ENCODE data around the gene ACOX3.

Gene ACOX3

GRCh38 chr4:8323947-8324555 is 116.5 kb downstream of the ACOX3 start:
- TF ChIP-seq GATA1 (IDR thresholded peaks at IDR 0.05; ENCODE audit: low read depth, low read length) (no peak), POLR2A (IDR thresholded peaks at IDR 0.05; ENCODE audit: low read length) (no peak)
- no peak for DNase-seq

GRCh38 chr4:8322794-8323704 is 117.5 kb downstream of the ACOX3 start:
- TF ChIP-seq GATA1 (IDR thresholded peaks at IDR 0.05; ENCODE audit: low read depth, low read length) (no peak), POLR2A (IDR thresholded peaks at IDR 0.05; ENCODE audit: low read length) (no peak)
- DNase-seq = no peak

GRCh38 chr4:8321771-8322170 is 118.8 kb downstream of the ACOX3 start:
- DNase-seq = no peak
- TF ChIP-seq POLR2A (IDR thresholded peaks at IDR 0.05; ENCODE audit: low read length) (no peak), GATA1 (IDR thresholded peaks at IDR 0.05; ENCODE audit: low read depth, low read length) (no peak)

GRCh38 chr4:8321220-8321619 is 119.3 kb downstream of the ACOX3 start:
- TF ChIP-seq GATA1 (IDR thresholded peaks at IDR 0.05; ENCODE audit: low read depth, low read length) (no peak), POLR2A (IDR thresholded peaks at IDR 0.05; ENCODE audit: low read length) (no peak)
- no peak for DNase-seq

GRCh38 chr4:8320386-8320750 is 120.2 kb downstream of the ACOX3 start:
- peak in 1 of 2 experiments; percentile 9 for DNase-seq
- TF ChIP-seq GATA1 (IDR thresholded peaks at IDR 0.05; ENCODE audit: low read depth, low read length) (no peak), POLR2A (IDR thresholded peaks at IDR 0.05; ENCODE audit: low read length) (no peak)

GRCh38 chr4:8319731-8320385 is 120.7 kb downstream of the ACOX3 start:
- DNase-seq = no peak
- no peak for TF ChIP-seq GATA1 (IDR thresholded peaks at IDR 0.05; ENCODE audit: low read depth, low read length)
- no peak for TF ChIP-seq POLR2A (IDR thresholded peaks at IDR 0.05; ENCODE audit: low read length)

GRCh38 chr4:8319061-8319460 is 121.5 kb downstream of the ACOX3 start:
- TF ChIP-seq POLR2A (IDR thresholded peaks at IDR 0.05; ENCODE audit: low read length) = no peak
- TF ChIP-seq GATA1 (IDR thresholded peaks at IDR 0.05; ENCODE audit: low read depth, low read length) = no peak
- DNase-seq = no peak

GRCh38 chr4:8318509-8318908 is 122.0 kb downstream of the ACOX3 start:
- no peak for DNase-seq
- TF ChIP-seq POLR2A (IDR thresholded peaks at IDR 0.05; ENCODE audit: low read length) = no peak
- TF ChIP-seq GATA1 (IDR thresholded peaks at IDR 0.05; ENCODE audit: low read depth, low read length) = no peak

- TF ChIP-seq POLR2A (IDR thresholded peaks at IDR 0.05; ENCODE audit: low read length) = no peak
- no peak for TF ChIP-seq GATA1 (IDR thresholded peaks at IDR 0.05; ENCODE audit: low read depth, low read length)
- no peak for DNase-seq
These were observed 123.0 kb downstream of the ACOX3 start for GRCh38 chr4:8317474-8317873.

GRCh38 chr4:8316911-8317351 is 123.6 kb downstream of the ACOX3 start:
- TF ChIP-seq POLR2A (IDR thresholded peaks at IDR 0.05; ENCODE audit: low read length) = no peak
- TF ChIP-seq GATA1 (IDR thresholded peaks at IDR 0.05; ENCODE audit: low read depth, low read length) = no peak
- DNase-seq = no peak

All from erythroblast (primary cell).